ENCODE data around the gene SORCS2. TPM values are rescaled to one million over a fixed set of nuclear protein-coding genes. Genes with fewer than 3 reads are reported as not detected.

The SORCS2 gene
- polyA plus RNA-seq, 3 donors = 0.46 to 0.55 TPM; not detected in 1

DNA sequence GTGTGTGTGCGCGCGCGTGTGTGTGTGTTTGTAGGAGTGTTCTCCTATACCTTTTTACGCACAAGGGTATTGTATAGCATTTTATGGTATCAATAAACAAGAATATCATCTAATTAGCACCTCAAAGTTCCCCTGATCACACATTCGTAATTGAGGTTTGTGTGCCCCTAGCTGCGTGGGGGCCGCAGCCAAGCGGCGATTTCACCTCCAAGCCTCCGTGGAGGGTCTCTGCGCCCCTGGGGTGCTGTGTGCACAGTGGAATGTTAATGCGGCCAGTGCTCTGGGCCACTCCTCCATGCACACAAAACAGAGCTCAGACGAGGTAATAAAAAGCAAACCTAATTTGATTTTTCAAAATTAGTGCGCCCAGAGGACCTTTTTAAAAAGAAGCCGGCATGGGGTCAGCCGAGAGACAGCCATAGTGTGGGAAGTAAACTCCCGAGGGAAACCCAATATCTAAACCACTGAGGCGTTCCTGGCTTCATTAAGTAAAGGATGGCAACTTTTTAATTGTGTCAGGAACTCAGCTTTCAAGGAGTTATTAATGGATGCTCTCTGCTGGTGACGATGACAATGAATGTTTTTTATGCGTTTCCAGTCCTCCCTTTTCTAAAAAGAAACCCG lies 110.6 kb downstream of the SORCS2 start:
- no peak overlapping the region for H3K4me3 ChIP-seq (replicated peaks in 1 of 3; ENCODE audit: low read depth in 2 of 3, low read length in 3 of 3)
- intact Hi-C loops (cut with micrococcal nuclease) = no loop called here
- no peak overlapping the region for H3K27ac ChIP-seq (ENCODE audit: low read depth in 1 of 2, low read length in 2 of 2)
- Mint-ChIP-seq H3K4me1 (no peaks in the 10 kb centered on the region), H3K4me3 (no peak overlapping the region), H3K27me3 (ENCODE audit: low read depth in 3 of 3) (peaks cover 10 to 22% (median 19%) of the 10 kb centered on the region in 3 donors), H3K27ac (no peak overlapping the region), H3K36me3 (no peaks in the 10 kb centered on the region), H3K9me3 (peaks cover 0 to 2% (median 0%) of the 10 kb centered on the region in 7 donors)
- H3K9me3 ChIP-seq (replicated peaks in 1 of 2; ENCODE audit: control insufficient read depth in 1 of 2, insufficient read depth in 1 of 2, low read length in 2 of 2) = no peaks in the 10 kb centered on the region
- 88% methylated on average over 11 of the region's 22 CpGs for whole genome bisulfite sequencing (ENCODE audit: insufficient coverage)
- no peaks in the 10 kb centered on the region for H4K20me1 ChIP-seq (ENCODE audit: insufficient read depth, low read length)
- no peak overlapping the region for H3K4me2 ChIP-seq (replicated peaks; ENCODE audit: extremely low read depth, low read length, poor library complexity, severe bottlenecking)
- TF ChIP-seq, protein P1, sequence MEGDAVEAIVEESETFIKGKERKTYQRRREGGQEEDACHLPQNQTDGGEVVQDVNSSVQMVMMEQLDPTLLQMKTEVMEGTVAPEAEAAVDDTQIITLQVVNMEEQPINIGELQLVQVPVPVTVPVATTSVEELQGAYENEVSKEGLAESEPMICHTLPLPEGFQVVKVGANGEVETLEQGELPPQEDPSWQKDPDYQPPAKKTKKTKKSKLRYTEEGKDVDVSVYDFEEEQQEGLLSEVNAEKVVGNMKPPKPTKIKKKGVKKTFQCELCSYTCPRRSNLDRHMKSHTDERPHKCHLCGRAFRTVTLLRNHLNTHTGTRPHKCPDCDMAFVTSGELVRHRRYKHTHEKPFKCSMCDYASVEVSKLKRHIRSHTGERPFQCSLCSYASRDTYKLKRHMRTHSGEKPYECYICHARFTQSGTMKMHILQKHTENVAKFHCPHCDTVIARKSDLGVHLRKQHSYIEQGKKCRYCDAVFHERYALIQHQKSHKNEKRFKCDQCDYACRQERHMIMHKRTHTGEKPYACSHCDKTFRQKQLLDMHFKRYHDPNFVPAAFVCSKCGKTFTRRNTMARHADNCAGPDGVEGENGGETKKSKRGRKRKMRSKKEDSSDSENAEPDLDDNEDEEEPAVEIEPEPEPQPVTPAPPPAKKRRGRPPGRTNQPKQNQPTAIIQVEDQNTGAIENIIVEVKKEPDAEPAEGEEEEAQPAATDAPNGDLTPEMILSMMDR (IDR thresholded peaks at IDR 0.05) = no peak
- H3K79me2 ChIP-seq (ENCODE audit: insufficient read depth, low read length) = no peaks in the 10 kb centered on the region
- H3K27me3 ChIP-seq (ENCODE audit: control insufficient read depth in 2 of 2, insufficient read depth in 2 of 2, low read length in 2 of 2) = no peaks in the 10 kb centered on the region
- DNase-seq = no peak
- no peak overlapping the region for H3K9ac ChIP-seq (ENCODE audit: insufficient read depth, low read length, poor library complexity, severe bottlenecking)
- no peaks in the 10 kb centered on the region for H3K36me3 ChIP-seq (replicated peaks in 1 of 2; ENCODE audit: control insufficient read depth in 1 of 2, insufficient read depth in 2 of 2, low read length in 2 of 2)
- H3K4me1 ChIP-seq (ENCODE audit: control insufficient read depth in 1 of 2, insufficient read depth in 2 of 2, low read length in 2 of 2) = no peaks in the 10 kb centered on the region
- no peak overlapping the region for H2AFZ ChIP-seq (ENCODE audit: insufficient read depth, low read depth, low read length, poor library complexity, severe bottlenecking)

DNA sequence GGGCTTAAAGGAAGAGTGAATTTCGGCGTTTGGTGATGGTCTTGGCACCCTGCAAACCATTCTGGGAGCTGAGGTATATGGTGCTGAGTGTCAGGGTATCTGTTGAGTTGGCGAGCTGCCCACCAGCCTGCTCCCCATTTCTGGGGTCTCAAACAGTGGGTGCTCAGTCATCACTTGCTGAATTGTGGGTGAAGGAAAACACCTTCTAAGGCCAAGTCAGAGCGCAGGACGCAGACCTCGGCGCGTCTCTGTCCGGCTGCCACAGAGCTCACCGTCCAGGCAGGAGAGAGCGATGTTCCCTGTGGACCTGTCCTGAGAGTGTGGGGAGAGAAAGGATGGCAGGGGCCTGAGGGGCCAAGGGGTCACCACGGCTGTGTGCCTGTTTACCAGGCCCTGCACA lies 111.2 kb downstream of the SORCS2 start:
- H3K4me3 ChIP-seq (replicated peaks in 1 of 3; ENCODE audit: low read depth in 2 of 3, low read length in 3 of 3) = no peak overlapping the region
- Mint-ChIP-seq H3K9me3 (peaks cover 0 to 2% (median 0%) of the 10 kb centered on the region in 7 donors), H3K4me1 (no peaks in the 10 kb centered on the region), H3K27me3 (ENCODE audit: low read depth in 3 of 3) (peaks cover 7 to 23% (median 17%) of the 10 kb centered on the region in 3 donors), H3K36me3 (no peaks in the 10 kb centered on the region), H3K27ac (no peak overlapping the region), H3K4me3 (no peak overlapping the region)
- no peaks in the 10 kb centered on the region for H3K9me3 ChIP-seq (replicated peaks in 1 of 2; ENCODE audit: control insufficient read depth in 1 of 2, insufficient read depth in 1 of 2, low read length in 2 of 2)
- no peak overlapping the region for H2AFZ ChIP-seq (ENCODE audit: insufficient read depth, low read depth, low read length, poor library complexity, severe bottlenecking)
- intact Hi-C loops (cut with micrococcal nuclease) = no loop called here
- H3K27ac ChIP-seq (ENCODE audit: low read depth in 1 of 2, low read length in 2 of 2) = no peak overlapping the region
- H4K20me1 ChIP-seq (ENCODE audit: insufficient read depth, low read length) = no peaks in the 10 kb centered on the region
- WGBS (ENCODE audit: insufficient coverage) = 94% methylated on average over 11 of the region's 12 CpGs
- H3K9ac ChIP-seq (ENCODE audit: insufficient read depth, low read length, poor library complexity, severe bottlenecking) = no peak overlapping the region
- DNase-seq = no peak
- no peaks in the 10 kb centered on the region for H3K4me1 ChIP-seq (ENCODE audit: control insufficient read depth in 1 of 2, insufficient read depth in 2 of 2, low read length in 2 of 2)
- H3K27me3 ChIP-seq (ENCODE audit: control insufficient read depth in 2 of 2, insufficient read depth in 2 of 2, low read length in 2 of 2) = no peaks in the 10 kb centered on the region
- TF ChIP-seq, protein P1 (IDR thresholded peaks at IDR 0.05) = no peak
- no peaks in the 10 kb centered on the region for H3K79me2 ChIP-seq (ENCODE audit: insufficient read depth, low read length)
- H3K4me2 ChIP-seq (replicated peaks; ENCODE audit: extremely low read depth, low read length, poor library complexity, severe bottlenecking) = no peak overlapping the region
- H3K36me3 ChIP-seq (replicated peaks in 1 of 2; ENCODE audit: control insufficient read depth in 1 of 2, insufficient read depth in 2 of 2, low read length in 2 of 2) = no peaks in the 10 kb centered on the region

Measured in CD14-positive monocyte (primary cell).